HK-2 (cell line): ENCODE results near the gene GRIPAP1.

Experiments
- DNase-seq: peaks from one replicate; pipeline ENCODE4 v3.0.0-alpha.2; 2018; ENCODE audit not compliant: unreplicated experiment

GRIPAP1 gene, protein sequence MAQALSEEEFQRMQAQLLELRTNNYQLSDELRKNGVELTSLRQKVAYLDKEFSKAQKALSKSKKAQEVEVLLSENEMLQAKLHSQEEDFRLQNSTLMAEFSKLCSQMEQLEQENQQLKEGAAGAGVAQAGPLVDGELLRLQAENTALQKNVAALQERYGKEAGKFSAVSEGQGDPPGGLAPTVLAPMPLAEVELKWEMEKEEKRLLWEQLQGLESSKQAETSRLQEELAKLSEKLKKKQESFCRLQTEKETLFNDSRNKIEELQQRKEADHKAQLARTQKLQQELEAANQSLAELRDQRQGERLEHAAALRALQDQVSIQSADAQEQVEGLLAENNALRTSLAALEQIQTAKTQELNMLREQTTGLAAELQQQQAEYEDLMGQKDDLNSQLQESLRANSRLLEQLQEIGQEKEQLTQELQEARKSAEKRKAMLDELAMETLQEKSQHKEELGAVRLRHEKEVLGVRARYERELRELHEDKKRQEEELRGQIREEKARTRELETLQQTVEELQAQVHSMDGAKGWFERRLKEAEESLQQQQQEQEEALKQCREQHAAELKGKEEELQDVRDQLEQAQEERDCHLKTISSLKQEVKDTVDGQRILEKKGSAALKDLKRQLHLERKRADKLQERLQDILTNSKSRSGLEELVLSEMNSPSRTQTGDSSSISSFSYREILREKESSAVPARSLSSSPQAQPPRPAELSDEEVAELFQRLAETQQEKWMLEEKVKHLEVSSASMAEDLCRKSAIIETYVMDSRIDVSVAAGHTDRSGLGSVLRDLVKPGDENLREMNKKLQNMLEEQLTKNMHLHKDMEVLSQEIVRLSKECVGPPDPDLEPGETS

DNA sequence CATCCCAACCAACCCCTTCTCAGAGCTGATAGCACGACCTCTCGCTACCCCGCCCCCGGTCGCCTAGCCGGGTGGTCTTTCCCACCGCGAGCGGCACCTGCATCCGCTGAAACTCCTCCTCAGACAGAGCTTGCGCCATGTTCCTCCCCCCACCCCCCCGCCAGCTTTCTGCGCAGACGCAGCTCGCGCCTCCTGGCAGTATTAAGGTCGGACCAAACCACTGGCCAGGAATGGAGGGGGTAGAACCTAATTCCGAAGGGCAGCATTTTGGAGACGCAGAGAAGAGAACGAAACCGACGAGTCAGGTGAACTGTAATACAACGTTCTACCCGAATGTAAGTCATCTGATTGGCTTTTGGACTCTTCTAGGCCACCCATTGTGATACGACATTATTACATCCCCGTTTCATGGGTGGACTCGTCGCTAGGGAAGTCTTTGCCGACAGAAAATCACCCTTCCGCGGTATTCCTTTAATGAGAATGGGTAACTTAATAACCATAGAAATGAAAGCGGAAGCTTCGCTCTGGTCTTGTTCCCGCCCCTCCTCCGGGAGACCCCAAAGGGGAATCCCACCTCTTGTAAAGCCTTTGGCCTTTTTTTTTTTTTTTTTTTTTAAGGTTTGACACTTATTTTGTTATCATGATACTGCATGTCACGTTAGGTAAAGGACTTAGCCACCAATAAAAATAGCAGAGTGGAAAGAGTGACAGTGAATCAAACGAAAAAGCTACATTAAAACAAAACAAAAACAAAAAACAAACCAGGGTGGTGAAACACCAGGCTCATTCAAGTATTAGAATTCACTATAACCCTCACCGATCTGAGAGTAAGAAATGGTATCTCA lies at the start of gene GRIPAP1:
Gene GRIPAP1 (minus strand): TSS at position 174 of the 845 bp plus-strand sequence. CDS start 35 bp downstream, at position 139.
- DNase-seq = peak; percentile 79

DNA sequence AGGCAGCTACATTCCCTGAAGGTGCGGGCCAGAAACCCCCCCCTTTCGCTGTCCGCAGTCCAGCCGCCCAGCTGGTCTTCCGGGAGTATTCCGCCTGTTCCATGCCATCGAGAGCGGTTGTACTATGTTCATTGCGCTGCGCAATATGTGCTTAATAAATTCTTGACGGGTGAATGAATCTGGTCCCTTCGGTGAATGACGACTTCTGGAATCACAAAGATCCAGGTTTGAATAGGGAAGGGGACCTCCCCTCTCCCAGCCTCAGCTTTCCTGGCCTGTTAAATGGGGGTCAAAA lies 41.9 kb upstream of the GRIPAP1 start:
- DNase-seq = no peak

DNA sequence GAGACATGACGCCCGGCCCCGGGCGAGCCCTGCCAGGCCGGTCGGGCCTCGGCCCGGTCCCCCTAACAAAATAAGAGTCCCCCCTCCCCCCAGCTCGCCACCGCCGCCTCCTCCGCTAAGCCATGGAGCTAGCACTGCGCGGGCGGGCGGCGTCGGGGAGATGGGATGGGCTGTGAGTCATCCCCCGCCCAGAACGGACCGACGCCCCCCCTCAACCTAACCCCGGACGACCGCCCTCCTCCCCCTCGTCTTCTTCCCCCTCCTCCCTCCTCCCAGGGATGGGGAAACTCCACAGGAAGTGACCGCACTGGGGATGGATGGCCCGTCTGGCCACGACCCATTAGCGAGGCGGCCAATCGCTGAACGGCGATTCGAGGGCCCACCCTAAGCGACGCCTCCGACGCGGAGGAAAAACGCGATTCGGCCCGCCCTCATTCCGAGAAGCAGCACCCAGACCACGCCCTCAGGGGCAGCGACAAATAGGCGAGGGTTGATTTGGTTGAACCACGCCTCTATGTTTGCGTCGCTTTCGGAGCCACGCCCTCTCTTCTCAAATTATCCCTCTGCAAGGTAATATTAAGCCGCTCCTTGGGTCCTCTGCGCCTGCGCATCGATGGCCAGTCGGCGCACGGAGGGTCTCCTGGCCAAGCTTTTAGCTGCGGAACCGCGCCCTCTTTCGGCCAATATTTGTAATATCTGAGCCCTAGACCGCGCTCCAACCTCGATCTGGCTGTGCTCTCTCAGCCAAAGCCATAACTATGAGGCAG lies 41.3 kb upstream of the GRIPAP1 start, which contains the start of gene TFE3:
Gene TFE3 (minus strand): TSS at position 138 of the 767 bp plus-strand sequence. CDS start 131 bp downstream, at position 7.
- DNase-seq = peak; percentile 97

DNA sequence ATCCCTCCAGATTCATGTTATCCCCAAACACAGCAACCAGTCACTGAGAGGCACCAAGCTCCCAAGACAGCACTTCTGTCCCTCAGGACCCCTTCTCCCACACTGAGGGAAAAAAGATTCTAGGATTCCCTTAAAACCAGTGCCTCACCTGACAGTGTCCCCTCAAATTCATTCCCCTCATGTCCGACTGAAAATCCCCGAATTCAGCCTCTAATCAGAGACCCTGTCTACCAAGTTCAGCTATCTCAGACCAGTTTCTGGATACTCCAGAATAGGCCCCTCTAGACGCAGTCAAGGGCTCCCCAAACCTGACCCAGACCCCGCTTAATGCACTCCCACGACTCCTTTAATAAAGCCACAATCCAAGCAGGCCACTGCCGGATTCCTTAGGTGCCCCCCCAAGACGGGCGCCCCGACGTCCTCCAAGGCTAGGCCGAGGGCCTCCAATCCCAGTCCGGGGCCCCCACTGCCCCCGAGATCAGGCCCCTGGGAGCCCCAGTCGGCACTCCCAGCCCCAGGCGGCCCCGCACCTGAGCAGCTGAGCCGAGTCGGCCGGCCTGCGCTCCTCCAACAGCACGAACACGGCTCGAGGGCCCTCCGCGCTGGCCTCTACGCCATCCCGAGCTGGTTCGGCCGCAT lies 40.6 kb upstream of the GRIPAP1 start:
- DNase-seq = no peak

DNA sequence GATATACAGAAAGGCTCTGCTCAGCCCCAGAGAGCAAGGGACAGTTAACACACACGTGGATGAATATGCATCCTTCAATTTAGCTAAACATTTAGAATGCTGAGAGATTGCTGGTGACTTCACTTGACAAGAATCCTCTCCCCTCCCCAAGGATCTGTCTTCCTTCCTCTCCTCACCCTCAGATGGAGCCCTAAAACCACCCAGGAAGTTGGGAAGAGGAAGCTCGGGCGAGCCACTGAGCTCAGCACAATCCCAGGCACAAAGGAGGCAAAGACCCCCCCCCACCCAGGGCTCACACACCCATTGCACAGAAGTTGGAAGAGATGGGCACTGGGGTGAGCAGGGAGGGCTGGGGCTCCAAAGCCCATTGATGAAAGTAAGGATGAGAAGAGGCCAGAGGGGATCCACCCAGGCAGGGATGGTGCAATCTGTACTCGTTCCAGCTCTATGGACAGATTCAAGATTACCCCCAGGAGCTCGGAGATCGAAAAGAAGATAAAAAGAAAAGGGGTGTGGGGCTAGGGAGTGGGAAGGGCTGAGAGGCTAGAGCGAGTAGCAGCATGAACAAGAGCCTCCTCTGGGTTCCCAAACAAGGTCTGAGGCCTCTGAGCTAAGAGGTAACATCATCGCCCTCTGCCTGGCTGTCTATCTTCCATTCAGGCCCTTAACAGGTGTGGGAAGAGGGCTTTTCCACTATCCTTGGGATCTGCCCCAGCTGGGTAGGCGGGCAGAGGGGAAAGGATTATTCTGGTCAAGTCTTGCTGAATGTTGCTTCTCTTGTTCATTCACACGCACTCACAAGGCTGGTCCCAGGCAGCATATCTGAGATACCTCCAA lies 39.9 kb upstream of the GRIPAP1 start:
- DNase-seq = peak; percentile 51

DNA sequence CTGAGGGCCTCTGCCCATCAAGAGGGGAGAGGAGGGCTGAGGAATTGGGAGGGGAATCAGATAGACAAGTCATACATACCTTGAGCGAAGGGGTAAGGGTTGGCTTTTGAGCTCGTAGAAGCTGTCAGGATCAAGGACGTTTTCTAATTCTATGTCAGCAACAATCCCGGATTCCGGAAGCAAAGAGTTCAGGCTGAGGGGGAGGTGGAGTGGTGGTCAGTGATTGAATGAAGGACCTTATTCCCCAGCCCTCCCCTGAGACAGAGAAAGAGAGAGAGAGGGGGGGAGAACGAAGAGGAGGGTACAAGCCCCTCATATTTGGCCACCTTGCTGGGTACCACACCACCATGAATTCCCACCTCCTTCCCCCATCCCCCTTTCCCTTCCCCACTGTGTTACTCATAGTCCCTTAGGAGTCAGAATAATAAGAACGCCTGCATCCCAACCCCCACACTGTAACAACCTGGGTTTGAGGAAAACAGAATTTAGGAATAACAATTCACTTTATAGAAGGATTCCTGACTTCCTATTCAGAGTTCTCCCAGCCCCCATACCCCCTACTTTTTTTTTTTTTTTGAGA lies 38.4 kb upstream of the GRIPAP1 start:
- DNase-seq = no peak

DNA sequence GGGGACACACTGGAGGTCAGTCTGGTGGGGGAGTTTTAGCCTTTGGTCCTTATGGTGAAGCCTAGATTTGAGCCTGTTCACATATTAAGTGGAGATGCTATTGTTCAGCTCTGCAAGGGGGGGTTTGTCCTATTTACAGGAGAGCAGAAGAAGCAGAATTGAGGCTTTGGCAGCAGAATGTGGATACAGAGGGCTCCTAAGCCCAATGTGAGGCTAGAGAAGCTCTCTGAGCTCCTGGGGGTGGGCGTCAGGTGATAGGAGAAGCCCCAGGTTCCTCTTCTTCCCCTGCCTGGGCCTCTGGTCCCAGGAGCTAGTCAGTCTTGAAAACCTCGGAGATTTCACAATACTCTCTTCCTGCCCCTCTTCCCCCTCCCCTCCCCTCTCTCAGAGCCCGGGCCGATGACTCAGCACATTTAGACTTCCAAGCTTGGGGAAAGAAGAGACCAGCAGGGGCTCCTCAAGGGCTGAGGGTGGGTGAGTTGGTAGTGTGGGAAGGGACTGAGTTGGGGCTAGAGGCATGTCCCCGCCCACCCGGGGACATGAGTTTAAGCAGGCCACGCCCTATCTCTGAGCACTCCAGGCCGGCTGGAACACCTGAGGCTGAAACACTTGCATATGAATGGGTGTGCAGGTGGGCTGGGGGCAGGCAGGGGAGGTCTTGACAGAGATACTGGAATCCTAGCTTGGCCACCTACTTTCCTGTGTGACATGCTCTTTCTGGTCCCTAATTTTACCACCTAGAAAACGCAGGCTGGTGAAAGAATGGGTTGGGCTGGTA lies 37.7 kb upstream of the GRIPAP1 start:
- peak; percentile 83 for DNase-seq

DNA sequence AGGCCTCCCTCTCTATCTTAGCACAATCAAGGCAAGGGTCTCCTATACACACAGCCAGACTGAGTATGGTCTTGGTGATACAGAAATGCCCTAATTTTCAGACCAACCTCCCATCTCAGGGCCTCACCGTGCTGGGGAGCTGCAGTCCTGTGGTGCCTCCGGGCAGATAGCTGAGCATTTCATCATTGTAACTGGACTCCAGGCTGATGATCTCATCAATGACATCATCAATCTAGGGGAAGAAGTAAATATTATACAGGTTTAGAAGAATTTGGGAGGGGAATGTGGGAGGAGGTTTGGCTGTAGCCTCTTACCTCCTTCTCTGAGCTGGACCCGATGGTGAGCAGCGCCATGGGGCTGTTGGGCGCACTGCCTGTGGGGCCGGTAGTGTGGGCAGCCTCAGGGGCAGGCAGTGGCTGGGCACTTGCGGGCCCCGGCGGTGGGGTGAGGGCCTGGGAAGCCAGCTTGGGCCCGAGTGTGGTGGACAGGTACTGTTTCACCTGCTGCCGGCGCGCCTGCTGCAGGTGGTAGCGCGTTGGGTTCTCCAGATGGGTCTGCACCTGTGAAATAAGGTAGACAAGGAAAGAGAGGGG lies 35.9 kb upstream of the GRIPAP1 start:
- no peak for DNase-seq

DNA sequence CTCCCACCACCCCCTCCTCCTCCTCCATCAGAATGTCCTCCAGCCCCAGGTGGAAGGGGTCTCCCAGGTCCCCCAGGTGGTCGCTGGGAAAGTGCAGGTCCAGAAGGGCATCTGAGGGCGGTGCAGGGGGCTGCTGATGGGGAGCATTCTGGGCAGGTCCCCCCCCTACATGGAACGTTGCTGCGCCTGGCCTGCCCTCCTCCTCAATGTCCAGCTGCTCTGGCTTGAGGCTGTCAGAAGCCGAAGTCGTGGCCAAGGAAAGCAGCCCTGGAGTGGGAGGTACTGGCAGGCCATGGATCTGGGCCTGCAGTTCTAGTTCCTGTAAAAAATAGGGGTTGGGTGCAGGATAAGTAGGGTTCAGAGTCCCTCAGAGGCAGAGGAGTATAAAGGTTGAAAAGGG lies 28.2 kb upstream of the GRIPAP1 start:
- no peak for DNase-seq

DNA sequence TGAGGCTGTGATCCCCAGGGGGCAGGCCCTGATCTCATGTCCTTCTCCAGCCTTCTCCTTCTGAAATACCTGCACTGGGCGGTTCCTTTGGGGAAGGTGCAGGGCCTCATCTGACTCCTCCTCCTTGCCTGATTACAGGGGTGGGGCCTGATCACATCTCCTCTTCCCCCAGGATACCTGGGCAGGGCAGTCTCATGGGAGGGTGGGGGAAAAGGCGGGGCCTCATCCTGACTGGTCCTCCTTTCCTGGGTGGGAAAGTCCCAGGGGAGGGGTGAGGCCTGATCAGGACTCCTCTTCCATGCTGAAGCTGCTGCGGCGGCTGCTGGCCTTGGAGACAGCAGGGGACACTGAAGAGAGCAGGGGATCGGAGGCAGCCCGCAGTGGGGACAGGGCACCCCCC lies 27.8 kb upstream of the GRIPAP1 start:
- DNase-seq = peak; percentile 39

DNA sequence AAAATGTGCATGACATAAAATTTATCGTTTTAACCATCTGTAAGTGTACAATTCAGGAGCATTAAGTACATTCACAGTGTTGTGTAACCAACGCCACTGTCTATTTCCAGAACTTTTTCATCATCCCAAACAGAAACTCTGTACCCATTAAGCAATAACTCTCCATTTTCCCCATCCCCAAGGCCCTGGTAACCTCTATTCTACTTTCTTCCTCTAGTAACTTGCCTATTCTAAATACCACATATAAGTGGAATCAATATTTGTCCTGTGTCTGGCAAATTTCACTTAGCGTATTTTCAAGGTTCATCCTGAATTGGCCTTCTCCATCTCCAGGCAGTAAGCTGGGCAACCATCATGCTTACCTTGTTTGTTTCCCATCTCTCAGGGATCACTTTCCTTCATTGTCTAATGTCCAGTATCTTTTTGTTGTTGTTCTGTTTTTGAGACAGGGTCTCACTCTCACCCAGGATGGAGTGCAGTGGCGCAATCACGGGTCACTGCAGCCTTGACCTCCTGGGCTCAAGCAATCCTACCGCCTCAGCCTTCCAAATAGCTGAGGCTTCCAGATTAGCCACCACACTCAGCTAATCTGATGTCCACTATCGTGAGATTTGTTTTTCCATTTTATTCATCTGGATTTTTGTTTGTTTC lies 17.7 kb upstream of the GRIPAP1 start:
- no peak for DNase-seq

DNA sequence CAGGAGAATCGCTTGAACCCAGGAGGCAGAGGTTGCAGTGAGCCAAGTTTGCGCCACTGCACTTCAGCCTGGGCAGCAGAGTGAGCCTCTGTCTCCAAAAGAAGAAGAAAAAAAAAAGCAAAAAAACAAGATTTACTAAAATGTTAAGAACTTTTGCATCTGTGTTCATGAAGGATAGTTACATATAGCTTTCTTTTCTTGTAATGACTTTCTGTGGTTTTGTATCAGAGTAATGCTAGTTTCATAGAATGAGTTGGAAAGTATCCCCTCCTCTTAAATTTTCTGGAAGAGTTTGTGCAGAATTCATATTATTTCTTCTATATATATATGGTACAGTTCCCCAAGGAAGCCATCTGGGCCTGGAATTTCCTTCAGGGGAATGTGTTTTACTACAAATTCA lies 17.0 kb upstream of the GRIPAP1 start:
- DNase-seq = no peak

DNA sequence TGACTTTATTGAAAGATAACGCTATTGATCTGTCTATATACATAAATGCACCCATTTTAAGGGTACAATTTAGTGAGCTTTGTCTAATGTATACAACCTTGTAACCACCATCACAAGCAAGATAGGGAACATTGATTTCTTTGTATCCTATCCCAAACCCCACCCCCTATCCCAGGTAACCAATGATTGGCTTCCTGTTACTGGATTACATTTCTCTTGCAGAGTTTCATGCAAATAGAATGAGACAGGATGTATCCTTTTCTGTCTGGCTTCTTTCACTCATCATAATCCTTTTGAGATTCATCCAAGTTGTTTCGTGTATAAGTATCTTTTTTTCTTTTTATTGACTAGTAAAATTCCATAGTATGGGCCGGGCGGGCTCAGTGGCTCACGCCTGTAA lies 1.6 kb upstream of the GRIPAP1 start:
- no peak for DNase-seq

DNA sequence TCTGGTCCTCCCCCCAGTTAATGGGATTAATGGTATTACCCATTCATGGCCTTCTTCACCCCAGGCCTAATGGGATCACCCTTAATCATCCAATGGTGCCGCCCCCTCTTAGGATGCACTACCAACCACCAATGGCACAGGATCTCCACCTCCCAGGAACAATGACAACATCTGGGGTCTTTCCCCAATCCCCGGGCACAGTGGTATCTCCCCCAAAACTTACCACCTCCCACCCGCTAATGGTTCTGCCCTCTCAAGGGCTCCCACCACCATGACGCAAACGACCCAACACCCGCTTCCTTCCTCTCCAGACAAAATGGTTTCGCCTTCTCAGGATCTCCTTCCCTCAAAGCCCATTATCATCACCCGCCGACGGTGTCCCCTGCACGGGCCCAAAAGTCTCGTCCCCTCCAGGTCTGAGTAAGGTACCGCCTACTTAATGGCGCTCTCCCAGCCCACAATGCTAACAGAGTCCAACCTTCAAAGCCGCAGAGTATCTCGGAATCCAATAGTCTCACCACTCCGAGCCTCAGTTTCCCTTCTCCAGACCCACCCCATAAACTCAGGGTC lies 458 bp downstream of the GRIPAP1 start:
- DNase-seq = peak; percentile 35

DNA sequence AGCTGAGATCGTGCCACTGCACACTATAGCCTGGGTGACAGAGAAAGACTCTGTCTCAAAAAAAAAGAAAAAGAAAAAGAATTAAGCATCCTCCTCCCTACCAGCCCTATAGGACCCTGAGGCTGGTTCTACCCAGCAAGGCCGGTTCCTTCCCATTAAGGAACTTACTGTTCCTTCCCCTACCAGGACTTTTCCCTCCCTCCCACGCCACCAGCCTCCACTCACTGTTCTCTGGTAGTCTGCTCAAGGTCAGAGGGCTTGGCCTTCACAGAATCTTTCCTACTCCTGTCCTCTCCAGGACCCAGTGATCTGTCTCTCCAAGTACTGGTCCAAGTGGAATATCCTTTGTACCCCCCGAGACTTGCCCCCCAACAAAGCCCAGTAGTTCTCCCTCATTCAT lies 1.4 kb downstream of the GRIPAP1 start:
- no peak for DNase-seq

DNA sequence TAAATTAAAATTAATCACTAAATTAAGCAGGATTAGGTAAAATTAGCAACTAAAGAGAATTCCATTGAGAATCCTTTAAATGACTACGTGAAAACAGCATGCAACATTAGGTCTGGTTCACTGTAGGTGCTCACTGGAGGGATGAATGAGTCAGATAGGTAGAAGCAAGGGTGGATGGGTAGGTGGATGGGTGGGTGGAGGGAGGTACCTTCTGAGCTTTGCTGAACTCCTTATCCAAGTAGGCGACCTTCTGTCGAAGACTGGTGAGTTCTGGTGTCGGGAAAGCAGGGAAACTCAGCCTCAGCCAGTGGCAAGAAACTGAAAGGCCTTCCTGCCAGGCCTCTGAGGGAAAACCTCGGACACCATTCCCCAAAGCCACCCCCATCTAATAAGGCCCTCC lies 3.0 kb downstream of the GRIPAP1 start:
- DNase-seq = no peak

DNA sequence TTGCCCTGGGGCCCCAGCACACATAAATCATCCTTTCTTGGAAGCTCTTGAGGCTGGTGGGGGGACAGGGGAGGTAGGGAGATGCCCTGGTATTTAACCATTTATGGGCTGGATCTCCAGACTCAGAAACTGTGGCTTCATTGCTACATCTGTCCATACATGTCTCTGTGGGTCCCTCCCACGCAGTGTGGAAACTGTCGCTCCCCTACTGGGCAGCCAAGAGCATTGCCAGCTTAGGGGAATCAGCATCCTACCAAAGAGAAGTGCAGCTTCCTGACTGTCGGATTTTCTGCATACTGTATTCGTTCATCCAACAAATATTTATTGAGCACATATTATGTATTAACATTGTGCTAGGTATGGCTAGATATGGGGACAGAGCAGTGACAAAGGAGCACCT lies 3.7 kb downstream of the GRIPAP1 start:
- no peak for DNase-seq

DNA sequence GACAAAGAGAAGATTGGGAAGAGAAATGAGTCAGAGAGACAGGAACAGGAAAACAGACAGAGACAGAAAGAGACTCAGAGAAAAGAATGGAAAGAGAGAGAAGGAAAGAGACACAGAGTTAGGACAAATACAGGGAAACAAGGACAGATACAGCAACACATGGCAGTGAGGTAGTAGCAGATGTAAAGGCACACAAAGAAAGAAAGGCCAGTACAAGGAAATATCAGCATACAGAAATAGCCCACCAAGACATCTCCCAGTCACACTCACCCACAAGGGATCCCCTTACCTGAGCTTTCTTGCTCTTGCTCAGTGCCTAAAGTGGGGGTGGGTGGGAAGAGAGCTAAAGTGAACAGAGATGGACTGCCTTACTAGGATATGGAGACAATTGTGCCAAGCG lies 4.2 kb downstream of the GRIPAP1 start:
- DNase-seq = no peak
